Osteoblast (primary cell): Measurements from ENCODE around the gene AGO4. TPM values are rescaled to one million over a fixed set of nuclear protein-coding genes. Genes with fewer than 3 reads are reported as not detected.

Source experiments
- DNase-seq: peaks from one replicate; pipeline ENCODE4 v3.0.0; 2011; ENCODE audit warnings: low spot score, mixed read lengths; ENCODE audit not compliant: insufficient read length; ENCODE audit errors: missing footprints
- H2AFZ ChIP-seq: 2 replicates; pipeline ENCODE4 v1.6.0; 2011; ENCODE audit warnings: mild to moderate bottlenecking, low read length
- H3K27ac ChIP-seq: 2 replicates; pipeline ENCODE4 v1.5.1; 2011; ENCODE audit warnings: mild to moderate bottlenecking, low read depth, low read length, moderate library complexity
- H3K27me3 ChIP-seq: 2 replicates; pipeline ENCODE4 v1.6.0; 2012; ENCODE audit warnings: mild to moderate bottlenecking, control low read depth, inconsistent platforms, low read length, moderate library complexity; ENCODE audit not compliant: insufficient read depth
- H3K36me3 ChIP-seq: 2 replicates; pipeline ENCODE4 v1.5.1; 2011; ENCODE audit warnings: mild to moderate bottlenecking, low read length, control low read depth, moderate library complexity; ENCODE audit not compliant: insufficient read depth
- H3K4me1 ChIP-seq: 2 replicates; pipeline ENCODE4 v1.5.1; 2011; ENCODE audit warnings: mild to moderate bottlenecking, low read length, control low read depth, moderate library complexity; ENCODE audit not compliant: insufficient read depth
- H3K4me2 ChIP-seq: 2 replicates; pipeline ENCODE4 v1.6.0; 2011; ENCODE audit warnings: mild to moderate bottlenecking, low read length; ENCODE audit not compliant: insufficient read depth
- H3K4me3 ChIP-seq: fragments of 200-600 bp; sonication (generic); 3 replicates; pipeline ENCODE4 v1.5.1; 2012; ENCODE audit warnings: mild to moderate bottlenecking, low read length, inconsistent platforms; ENCODE audit not compliant: insufficient read depth
- H3K79me2 ChIP-seq: 2 replicates; pipeline ENCODE4 v1.6.0; 2012; ENCODE audit warnings: mild to moderate bottlenecking, low read length, control low read depth, inconsistent platforms; ENCODE audit not compliant: insufficient read depth
- H3K9me3 ChIP-seq: 2 replicates; pipeline ENCODE4 v1.5.1; 2011; ENCODE audit warnings: low read depth, low read length, control low read depth
- H4K20me1 ChIP-seq: 2 replicates; pipeline ENCODE4 v1.6.0; 2012; ENCODE audit warnings: mild to moderate bottlenecking, low read length, control low read depth; ENCODE audit not compliant: insufficient read depth
- CTCF ChIP-seq: IDR thresholded peaks from 2 replicates; pipeline ENCODE4 v1.5.1; 2011; ENCODE audit warnings: mild to moderate bottlenecking, low read depth, low read length, moderate library complexity; ENCODE audit errors: extremely low read depth
- total RNA-seq: library from RNA; depleted of rRNA; stranded (reverse); fragments of >200 nt; gene quantifications from 2 replicates; pipeline ENCODE4 v1.2.3, GENCODE V29; 2012

Gene AGO4
- total RNA-seq, 1 donor, result 23.2 TPM

GRCh38 chr1:35825255-35825654 lies 17.4 kb downstream of the AGO4 start:
- H3K4me2 ChIP-seq, result no peak overlapping the region
- no peak for DNase-seq
- peaks cover 35% of the 10 kb centered on the region for H3K36me3 ChIP-seq
- H3K27ac ChIP-seq, result no peak overlapping the region
- TF ChIP-seq CTCF, result no peak
- H3K4me1 ChIP-seq, result no peaks in the 10 kb centered on the region
- H2AFZ ChIP-seq, result no peak overlapping the region
- peaks cover 4% of the 10 kb centered on the region for H4K20me1 ChIP-seq
- no peaks in the 10 kb centered on the region for H3K27me3 ChIP-seq
- no peak overlapping the region for H3K4me3 ChIP-seq
- peaks cover 8% of the 10 kb centered on the region for H3K79me2 ChIP-seq
- no peaks in the 10 kb centered on the region for H3K9me3 ChIP-seq

- Histone ChIP-seq H3K4me2 (no peak overlapping the region), H3K9me3 (no peaks in the 10 kb centered on the region), H2AFZ (no peak overlapping the region), H3K79me2 (no peaks in the 10 kb centered on the region), H4K20me1 (no peaks in the 10 kb centered on the region), H3K36me3 (peaks cover 53% of the 10 kb centered on the region), H3K27ac (no peak overlapping the region), H3K4me1 (no peaks in the 10 kb centered on the region), H3K27me3 (no peaks in the 10 kb centered on the region), H3K4me3 (no peak overlapping the region)
- DNase-seq, result no peak
- no peak for TF ChIP-seq CTCF
Observed at GRCh38 chr1:35832276-35832905, 24.6 kb downstream of the AGO4 start.

- TF ChIP-seq CTCF, result no peak
- Histone ChIP-seq H3K4me1 (no peaks in the 10 kb centered on the region), H2AFZ (no peak overlapping the region), H4K20me1 (no peaks in the 10 kb centered on the region), H3K27ac (no peak overlapping the region), H3K9me3 (no peaks in the 10 kb centered on the region), H3K4me3 (no peak overlapping the region), H3K79me2 (no peaks in the 10 kb centered on the region), H3K4me2 (no peak overlapping the region), H3K27me3 (no peaks in the 10 kb centered on the region), H3K36me3 (peaks cover 48% of the 10 kb centered on the region)
- no peak for DNase-seq
Observed at GRCh38 chr1:35833395-35833794, 25.6 kb downstream of the AGO4 start.

GRCh38 chr1:35834218-35834617 lies 26.4 kb downstream of the AGO4 start:
- Histone ChIP-seq H4K20me1 (no peaks in the 10 kb centered on the region), H3K27ac (no peak overlapping the region), H3K4me2 (no peak overlapping the region), H3K4me1 (no peaks in the 10 kb centered on the region), H2AFZ (no peak overlapping the region), H3K4me3 (no peak overlapping the region), H3K79me2 (no peaks in the 10 kb centered on the region), H3K36me3 (peaks cover 48% of the 10 kb centered on the region), H3K27me3 (no peaks in the 10 kb centered on the region), H3K9me3 (no peaks in the 10 kb centered on the region)
- TF ChIP-seq CTCF, result no peak
- DNase-seq, result no peak
